ENCODE measurements around the gene PIK3R3.

PIK3R3 gene

DNA sequence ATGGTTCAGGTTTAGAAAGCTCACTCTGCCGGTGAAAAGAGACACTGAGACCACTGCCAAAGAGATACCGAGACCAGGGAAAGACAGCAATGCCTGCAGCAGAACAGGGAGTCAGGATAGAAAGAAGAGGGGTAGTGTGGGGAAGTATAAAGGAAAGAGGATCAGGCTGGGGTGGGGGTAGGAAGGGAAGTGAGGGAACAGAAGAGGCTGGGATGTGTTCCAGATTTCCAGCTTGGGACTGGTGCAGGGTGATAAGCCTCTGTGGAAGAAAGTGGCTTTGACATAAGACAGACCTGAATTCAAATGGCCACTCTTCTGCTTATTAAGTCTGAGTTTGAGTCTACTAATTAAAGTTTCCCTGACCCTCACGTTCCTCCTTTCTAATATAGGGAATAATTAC, 105.9 kb downstream of the PIK3R3 start:
- TF ChIP-seq, protein P1, sequence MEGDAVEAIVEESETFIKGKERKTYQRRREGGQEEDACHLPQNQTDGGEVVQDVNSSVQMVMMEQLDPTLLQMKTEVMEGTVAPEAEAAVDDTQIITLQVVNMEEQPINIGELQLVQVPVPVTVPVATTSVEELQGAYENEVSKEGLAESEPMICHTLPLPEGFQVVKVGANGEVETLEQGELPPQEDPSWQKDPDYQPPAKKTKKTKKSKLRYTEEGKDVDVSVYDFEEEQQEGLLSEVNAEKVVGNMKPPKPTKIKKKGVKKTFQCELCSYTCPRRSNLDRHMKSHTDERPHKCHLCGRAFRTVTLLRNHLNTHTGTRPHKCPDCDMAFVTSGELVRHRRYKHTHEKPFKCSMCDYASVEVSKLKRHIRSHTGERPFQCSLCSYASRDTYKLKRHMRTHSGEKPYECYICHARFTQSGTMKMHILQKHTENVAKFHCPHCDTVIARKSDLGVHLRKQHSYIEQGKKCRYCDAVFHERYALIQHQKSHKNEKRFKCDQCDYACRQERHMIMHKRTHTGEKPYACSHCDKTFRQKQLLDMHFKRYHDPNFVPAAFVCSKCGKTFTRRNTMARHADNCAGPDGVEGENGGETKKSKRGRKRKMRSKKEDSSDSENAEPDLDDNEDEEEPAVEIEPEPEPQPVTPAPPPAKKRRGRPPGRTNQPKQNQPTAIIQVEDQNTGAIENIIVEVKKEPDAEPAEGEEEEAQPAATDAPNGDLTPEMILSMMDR (IDR thresholded peaks at IDR 0.05; ENCODE audit: control insufficient read depth, insufficient read depth, low read depth, low read length, missing control alignments) = no peak
- no peak for DNase-seq (ENCODE audit: low read depth)
- H3K4me3 ChIP-seq (ENCODE audit: control insufficient read depth, low read depth, low read length) = no peak overlapping the region

DNA sequence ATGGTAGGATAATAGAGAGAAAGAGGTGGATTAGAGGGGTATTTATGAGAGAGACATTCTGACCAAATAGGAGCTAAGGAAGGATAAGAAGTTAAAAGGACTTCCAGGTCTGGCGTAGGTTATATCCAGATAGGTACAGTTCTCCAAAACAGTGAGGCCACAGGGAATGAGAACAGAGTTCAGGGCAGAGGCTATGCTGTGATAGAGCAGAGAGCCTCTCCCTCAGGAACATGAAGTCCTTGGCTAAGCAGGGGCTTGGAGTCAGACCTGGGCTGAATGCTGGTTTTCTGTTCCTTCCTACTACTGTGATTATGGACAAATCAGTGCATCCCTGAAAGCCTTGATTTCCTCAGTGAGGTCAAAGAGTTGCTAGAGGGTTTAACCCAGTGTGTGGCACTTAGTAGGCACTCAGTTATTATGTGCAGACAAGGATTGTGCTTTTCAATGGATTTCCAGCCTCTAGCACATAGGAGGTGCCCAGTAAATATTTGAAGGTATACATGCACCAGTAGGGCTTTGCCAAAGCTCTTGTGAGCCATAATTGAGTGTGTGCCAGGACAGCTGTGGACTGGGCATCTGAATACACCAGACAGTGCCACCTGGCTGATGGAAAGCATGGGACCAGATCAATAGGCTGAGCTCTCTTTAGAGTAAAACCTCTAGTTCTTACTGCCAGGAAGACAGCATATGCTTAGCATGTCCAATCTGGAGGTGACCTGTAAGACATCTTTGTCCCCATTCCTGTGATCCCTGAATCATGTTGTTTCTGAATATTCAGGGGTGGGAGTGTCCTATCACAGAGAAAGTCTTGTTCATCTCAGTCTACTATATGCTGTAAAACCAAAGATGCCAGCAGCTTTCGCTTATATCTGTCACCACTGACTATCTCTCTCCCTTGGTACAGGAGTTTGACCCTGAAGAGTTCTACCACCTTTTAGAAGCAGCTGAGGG, 111.1 kb downstream of the PIK3R3 start:
- no peak for DNase-seq (ENCODE audit: low read depth)
- H3K4me3 ChIP-seq (ENCODE audit: control insufficient read depth, low read depth, low read length) = no peak overlapping the region
- TF ChIP-seq, protein P1 (IDR thresholded peaks at IDR 0.05; ENCODE audit: control insufficient read depth, insufficient read depth, low read depth, low read length, missing control alignments) = no peak

DNA sequence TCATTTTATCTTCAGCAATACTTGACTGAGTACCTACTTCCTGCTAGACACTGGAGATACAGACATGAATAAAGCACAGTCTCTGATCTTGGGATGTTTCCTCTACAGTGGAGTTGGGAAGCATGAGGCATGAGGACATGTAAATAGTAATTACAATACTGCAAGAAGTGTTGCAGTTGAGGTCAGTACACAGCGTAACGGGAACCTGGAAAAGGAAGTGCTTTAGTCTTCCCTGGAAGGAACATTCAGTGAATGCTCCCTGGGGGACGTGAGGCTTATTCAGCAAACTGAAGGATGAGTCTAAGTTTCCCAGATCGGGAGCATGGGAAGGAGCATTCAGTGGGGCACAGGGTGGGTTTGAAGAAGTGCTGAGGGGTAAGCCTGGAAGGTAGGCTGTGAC, 112.4 kb downstream of the PIK3R3 start:
- DNase-seq (ENCODE audit: low read depth) = no peak
- H3K4me3 ChIP-seq (ENCODE audit: control insufficient read depth, low read depth, low read length) = no peak overlapping the region
- TF ChIP-seq, protein P1 (IDR thresholded peaks at IDR 0.05; ENCODE audit: control insufficient read depth, insufficient read depth, low read depth, low read length, missing control alignments) = no peak

DNA sequence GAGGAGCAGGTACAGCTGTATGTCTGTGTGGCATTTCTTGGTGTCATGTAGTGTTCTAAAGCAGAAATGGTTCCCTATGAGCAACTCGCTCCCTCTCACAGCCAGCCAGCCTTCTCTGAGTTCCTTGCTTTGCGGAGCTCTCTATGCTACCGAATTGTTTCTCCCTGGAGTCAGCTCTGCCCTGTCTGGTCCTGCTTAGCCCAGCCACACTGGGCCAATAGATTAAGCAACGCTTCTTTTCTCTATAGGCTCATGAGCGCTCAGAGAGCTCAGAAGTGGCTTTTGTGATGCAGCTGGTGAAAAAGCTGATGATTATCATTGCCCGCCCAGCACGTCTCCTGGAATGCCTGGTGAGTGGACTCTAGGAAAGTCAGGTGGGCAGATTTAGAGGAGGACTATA, 113.1 kb downstream of the PIK3R3 start:
- no peak overlapping the region for H3K4me3 ChIP-seq (ENCODE audit: control insufficient read depth, low read depth, low read length)
- TF ChIP-seq, protein P1 (IDR thresholded peaks at IDR 0.05; ENCODE audit: control insufficient read depth, insufficient read depth, low read depth, low read length, missing control alignments) = no peak
- DNase-seq (ENCODE audit: low read depth) = no peak

DNA sequence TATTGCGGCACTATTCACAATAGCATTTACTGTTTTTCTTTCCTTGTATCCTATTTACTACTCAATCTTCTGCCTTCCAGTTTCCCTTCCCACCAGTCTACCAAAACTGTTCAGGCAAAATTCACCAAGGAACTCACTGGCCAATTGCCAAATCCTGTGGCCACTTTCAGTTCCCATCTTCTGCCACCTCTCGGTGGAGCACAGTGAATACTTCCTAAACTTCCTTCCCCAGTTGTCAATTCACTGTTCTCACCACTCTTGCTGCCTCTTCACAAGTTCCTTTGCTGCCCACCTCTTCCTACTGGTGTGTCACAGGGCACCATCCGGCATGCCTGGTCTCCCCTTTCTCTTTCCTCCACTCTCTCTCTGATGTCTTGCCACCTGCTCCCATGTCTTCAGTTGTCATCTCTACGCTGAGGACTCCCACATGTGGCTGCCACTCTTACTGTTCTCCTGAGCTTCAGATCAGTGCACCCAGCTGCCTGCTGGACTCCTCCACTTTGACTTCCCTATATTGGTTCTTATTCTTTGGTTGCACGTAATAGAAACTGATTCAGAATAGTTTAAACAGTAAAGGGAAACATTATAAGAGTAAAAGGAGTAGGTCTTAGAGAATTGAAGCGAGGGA, 114.4 kb downstream of the PIK3R3 start:
- no peak overlapping the region for H3K4me3 ChIP-seq (ENCODE audit: control insufficient read depth, low read depth, low read length)
- TF ChIP-seq, protein P1 (IDR thresholded peaks at IDR 0.05; ENCODE audit: control insufficient read depth, insufficient read depth, low read depth, low read length, missing control alignments) = no peak
- DNase-seq (ENCODE audit: low read depth) = no peak

DNA sequence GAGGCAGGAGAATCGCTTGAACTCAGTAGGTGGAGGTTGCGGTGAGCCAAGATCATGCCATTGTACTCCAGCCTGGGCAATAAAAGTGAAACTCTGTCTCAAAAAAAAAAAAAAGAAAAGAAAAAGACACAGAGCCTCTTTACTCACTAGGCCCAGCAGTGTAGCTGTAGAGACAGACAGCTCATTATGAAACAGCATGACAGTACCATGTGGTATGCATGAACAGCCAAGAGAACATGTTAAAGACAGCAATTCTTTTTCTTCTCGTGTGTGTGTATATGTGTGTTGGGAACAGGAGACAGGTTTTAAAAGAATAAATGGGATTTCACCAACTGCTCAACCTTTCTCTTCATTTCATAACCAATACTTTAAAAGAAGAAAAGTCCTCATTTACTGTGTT, 118.8 kb downstream of the PIK3R3 start:
- H3K4me3 ChIP-seq (ENCODE audit: control insufficient read depth, low read depth, low read length) = no peak overlapping the region
- TF ChIP-seq, protein P1 (IDR thresholded peaks at IDR 0.05; ENCODE audit: control insufficient read depth, insufficient read depth, low read depth, low read length, missing control alignments) = no peak
- DNase-seq (ENCODE audit: low read depth) = no peak

Data from AG09309 (cell line).